ENCODE data around the gene LIPG. TPM values are rescaled to one million over a fixed set of nuclear protein-coding genes. Genes with fewer than 3 reads are reported as not detected.

LIPG gene
- total and polyA plus RNA-seq, 2 donors from 2014 or later, result 4.8 to 50.9 TPM

- Histone ChIP-seq H3K36me3 (ENCODE audit: control insufficient read depth in 2 of 3, insufficient read depth in 3 of 3, low read length in 3 of 3) (no peaks in the 10 kb centered on the region), H3K4me3 (ENCODE audit: low read length in 3 of 3) (no peak overlapping the region), H3K27me3 (ENCODE audit: control insufficient read depth, insufficient read depth, low read length) (no peaks in the 10 kb centered on the region), H3K9ac (ENCODE audit: low read length in 3 of 3) (no peak overlapping the region), H3K4me1 (ENCODE audit: control insufficient read depth in 2 of 3, insufficient read depth in 2 of 3, low read depth in 1 of 3, low read length in 3 of 3) (peaks cover 3 to 9% (median 8%) of the 10 kb centered on the region in 3 donors), H3K9me3 (ENCODE audit: control insufficient read depth in 2 of 3, insufficient read depth in 1 of 3, low read length in 3 of 3) (no peaks in the 10 kb centered on the region), H3K27ac (ENCODE audit: low read depth in 2 of 2, low read length in 2 of 2) (no peak overlapping the region)
- TF ChIP-seq CTCF (IDR thresholded peaks at IDR 0.05; ENCODE audit: borderline replicate concordance, extremely low read depth, insufficient read depth), result no peak
- DNase-seq (no peak), FAIRE-seq (no peak)
- intact Hi-C loops (cut with DNase I), result no loop called here
Observed at GRCh38 chr18:49616618-49617328, 54.9 kb downstream of the LIPG start.

- Histone ChIP-seq H3K27me3 (ENCODE audit: control insufficient read depth, insufficient read depth, low read length) (no peaks in the 10 kb centered on the region), H3K27ac (ENCODE audit: low read depth in 2 of 2, low read length in 2 of 2) (no peak overlapping the region), H3K36me3 (ENCODE audit: control insufficient read depth in 2 of 3, insufficient read depth in 3 of 3, low read length in 3 of 3) (no peaks in the 10 kb centered on the region), H3K4me1 (ENCODE audit: control insufficient read depth in 2 of 3, insufficient read depth in 2 of 3, low read depth in 1 of 3, low read length in 3 of 3) (peaks cover 3 to 9% (median 8%) of the 10 kb centered on the region in 3 donors), H3K9me3 (ENCODE audit: control insufficient read depth in 2 of 3, insufficient read depth in 1 of 3, low read length in 3 of 3) (no peaks in the 10 kb centered on the region), H3K9ac (ENCODE audit: low read length in 3 of 3) (no peak overlapping the region), H3K4me3 (ENCODE audit: low read length in 3 of 3) (no peak overlapping the region)
- intact Hi-C loops (cut with DNase I), result no loop called here
- no peak for TF ChIP-seq CTCF (IDR thresholded peaks at IDR 0.05; ENCODE audit: borderline replicate concordance, extremely low read depth, insufficient read depth)
- DNase-seq (no peak), FAIRE-seq (no peak)
Observed at GRCh38 chr18:49617329-49617695, 55.5 kb downstream of the LIPG start.

DNA sequence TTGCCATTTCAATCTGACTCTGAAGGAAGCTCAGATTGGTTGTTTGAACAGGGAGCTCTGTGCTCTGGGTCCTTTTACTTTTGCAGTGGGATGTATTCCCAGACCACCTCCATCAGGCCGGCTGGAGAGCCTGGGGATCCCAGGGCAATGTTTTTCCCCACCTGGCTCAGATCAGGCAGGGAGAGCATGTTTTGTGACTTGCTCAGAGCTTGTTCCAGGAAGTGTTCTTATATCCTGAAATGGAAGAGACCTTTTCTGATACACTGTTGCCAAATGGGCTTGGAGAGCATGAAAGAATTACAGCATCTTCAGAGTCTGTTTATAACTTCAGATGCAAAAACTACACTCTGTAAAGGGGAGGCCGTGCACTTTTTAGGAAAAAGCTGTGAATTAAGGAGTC is 56.0 kb downstream of the LIPG start:
- intact Hi-C loops (cut with DNase I), result no loop called here
- H3K27ac ChIP-seq (ENCODE audit: low read depth in 2 of 2, low read length in 2 of 2), result no peak overlapping the region
- H3K27me3 ChIP-seq (ENCODE audit: control insufficient read depth, insufficient read depth, low read length), result no peaks in the 10 kb centered on the region
- DNase-seq, result no peak
- no peak overlapping the region for H3K9ac ChIP-seq (ENCODE audit: low read length in 3 of 3)
- TF ChIP-seq CTCF (IDR thresholded peaks at IDR 0.05; ENCODE audit: borderline replicate concordance, extremely low read depth, insufficient read depth), result no peak
- H3K4me1 ChIP-seq (ENCODE audit: control insufficient read depth in 2 of 3, insufficient read depth in 2 of 3, low read depth in 1 of 3, low read length in 3 of 3), result peaks cover 3 to 9% (median 8%) of the 10 kb centered on the region in 3 donors
- FAIRE-seq, result no peak
- H3K9me3 ChIP-seq (ENCODE audit: control insufficient read depth in 2 of 3, insufficient read depth in 1 of 3, low read length in 3 of 3), result no peaks in the 10 kb centered on the region
- H3K36me3 ChIP-seq (ENCODE audit: control insufficient read depth in 2 of 3, insufficient read depth in 3 of 3, low read length in 3 of 3), result no peaks in the 10 kb centered on the region
- no peak overlapping the region for H3K4me3 ChIP-seq (ENCODE audit: low read length in 3 of 3)
